ENCODE data around the gene MUC4. TPM values are rescaled to one million over a fixed set of nuclear protein-coding genes. Genes with fewer than 3 reads are reported as not detected.

MUC4 gene
- total RNA-seq, 1 donor from 2014 or later = not detected

DNA sequence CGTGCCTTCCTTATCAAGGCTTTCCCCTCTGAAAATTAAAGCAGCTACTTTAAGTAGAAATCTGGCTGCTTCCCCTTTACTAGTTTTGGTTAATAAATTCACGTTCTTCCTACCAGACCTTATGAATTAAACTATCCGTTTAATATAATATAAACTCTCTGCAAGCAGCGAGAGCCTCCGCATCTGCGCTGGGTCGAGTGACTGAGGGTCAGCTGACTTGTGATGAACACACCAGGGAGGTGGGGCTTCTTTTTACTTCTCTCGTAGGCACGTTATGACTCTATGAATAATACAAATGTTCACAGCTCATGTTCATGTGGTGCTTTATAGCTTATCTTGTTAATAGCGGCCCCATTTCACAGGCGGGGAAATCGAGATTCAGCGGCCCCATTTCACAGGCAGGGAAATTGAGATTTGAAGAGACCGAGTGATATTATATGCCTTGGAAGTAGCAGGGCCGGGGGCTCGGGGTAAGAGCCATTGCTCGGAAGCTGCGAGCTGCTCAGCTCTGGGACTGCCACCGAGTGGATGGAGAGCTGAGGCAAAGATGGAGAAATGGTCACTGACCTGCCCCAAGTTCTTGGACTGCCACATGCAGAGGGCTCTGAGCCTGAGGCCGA is 8.3 kb downstream of the MUC4 start:
- no peaks in the 10 kb centered on the region for H3K9me3 Mint-ChIP-seq (ENCODE audit: low read depth)
- peaks cover 6% of the 10 kb centered on the region for H3K4me1 Mint-ChIP-seq (ENCODE audit: low read depth)
- peaks cover 24% of the 10 kb centered on the region for H3K27me3 Mint-ChIP-seq (ENCODE audit: low read depth)
- no peak for DNase-seq (ENCODE audit: low spot score)
- TF ChIP-seq, protein P1, sequence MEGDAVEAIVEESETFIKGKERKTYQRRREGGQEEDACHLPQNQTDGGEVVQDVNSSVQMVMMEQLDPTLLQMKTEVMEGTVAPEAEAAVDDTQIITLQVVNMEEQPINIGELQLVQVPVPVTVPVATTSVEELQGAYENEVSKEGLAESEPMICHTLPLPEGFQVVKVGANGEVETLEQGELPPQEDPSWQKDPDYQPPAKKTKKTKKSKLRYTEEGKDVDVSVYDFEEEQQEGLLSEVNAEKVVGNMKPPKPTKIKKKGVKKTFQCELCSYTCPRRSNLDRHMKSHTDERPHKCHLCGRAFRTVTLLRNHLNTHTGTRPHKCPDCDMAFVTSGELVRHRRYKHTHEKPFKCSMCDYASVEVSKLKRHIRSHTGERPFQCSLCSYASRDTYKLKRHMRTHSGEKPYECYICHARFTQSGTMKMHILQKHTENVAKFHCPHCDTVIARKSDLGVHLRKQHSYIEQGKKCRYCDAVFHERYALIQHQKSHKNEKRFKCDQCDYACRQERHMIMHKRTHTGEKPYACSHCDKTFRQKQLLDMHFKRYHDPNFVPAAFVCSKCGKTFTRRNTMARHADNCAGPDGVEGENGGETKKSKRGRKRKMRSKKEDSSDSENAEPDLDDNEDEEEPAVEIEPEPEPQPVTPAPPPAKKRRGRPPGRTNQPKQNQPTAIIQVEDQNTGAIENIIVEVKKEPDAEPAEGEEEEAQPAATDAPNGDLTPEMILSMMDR (IDR thresholded peaks at IDR 0.05) = no peak
- H3K36me3 Mint-ChIP-seq (ENCODE audit: low read depth) = no peaks in the 10 kb centered on the region
- no peak overlapping the region for H3K4me3 Mint-ChIP-seq (ENCODE audit: unreplicated experiment)
- H3K27ac Mint-ChIP-seq (ENCODE audit: unreplicated experiment) = no peak overlapping the region

DNA sequence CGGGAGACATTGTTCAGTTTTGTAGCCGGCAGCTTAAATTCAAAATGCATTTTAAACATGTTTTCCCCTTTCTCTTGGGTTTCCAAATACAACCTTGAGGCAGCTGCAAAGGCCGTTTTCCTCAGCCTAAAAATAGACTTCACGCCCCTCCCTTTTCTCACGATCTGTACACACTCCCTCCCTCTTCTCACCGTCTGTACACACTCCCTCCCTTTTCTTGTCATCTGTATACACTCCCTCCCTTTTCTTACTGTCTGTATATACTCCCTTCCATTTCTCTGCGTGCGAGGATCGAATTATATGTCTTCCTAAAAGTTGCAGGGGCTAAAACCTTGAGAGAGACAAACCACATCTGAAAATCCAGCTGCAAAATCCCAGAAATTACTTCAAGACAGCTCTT is 8.9 kb downstream of the MUC4 start:
- H3K4me3 Mint-ChIP-seq (ENCODE audit: unreplicated experiment) = no peak overlapping the region
- no peak overlapping the region for H3K27ac Mint-ChIP-seq (ENCODE audit: unreplicated experiment)
- DNase-seq (ENCODE audit: low spot score) = no peak
- peaks cover 24% of the 10 kb centered on the region for H3K27me3 Mint-ChIP-seq (ENCODE audit: low read depth)
- H3K4me1 Mint-ChIP-seq (ENCODE audit: low read depth) = peaks cover 6% of the 10 kb centered on the region
- no peaks in the 10 kb centered on the region for H3K36me3 Mint-ChIP-seq (ENCODE audit: low read depth)
- TF ChIP-seq, protein P1 (IDR thresholded peaks at IDR 0.05) = no peak
- H3K9me3 Mint-ChIP-seq (ENCODE audit: low read depth) = no peaks in the 10 kb centered on the region

DNA sequence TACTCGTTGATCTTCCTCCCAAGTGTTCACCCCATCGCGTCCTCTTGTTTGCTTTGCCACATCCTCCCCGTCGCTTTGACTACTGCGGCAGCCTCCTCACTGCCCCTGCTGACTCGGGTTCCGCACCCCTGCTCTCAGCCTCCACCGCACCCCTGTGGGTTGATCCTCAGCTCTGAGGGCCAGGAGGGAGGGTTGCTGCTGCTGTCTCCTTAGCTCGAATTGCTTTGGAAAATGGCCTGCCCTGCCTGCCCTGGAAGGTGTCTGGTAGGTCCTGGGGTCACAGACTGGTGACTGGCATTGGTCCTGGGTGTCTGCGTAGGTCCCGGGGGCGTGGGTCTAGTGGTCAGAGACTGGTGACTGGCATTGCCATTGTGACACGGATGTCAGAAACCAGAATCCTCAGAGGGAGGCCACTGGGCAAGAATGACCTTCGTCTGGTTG is 9.4 kb downstream of the MUC4 start:
- H3K27me3 Mint-ChIP-seq (ENCODE audit: low read depth) = peaks cover 25% of the 10 kb centered on the region
- TF ChIP-seq, protein P1 (IDR thresholded peaks at IDR 0.05) = no peak

DNA sequence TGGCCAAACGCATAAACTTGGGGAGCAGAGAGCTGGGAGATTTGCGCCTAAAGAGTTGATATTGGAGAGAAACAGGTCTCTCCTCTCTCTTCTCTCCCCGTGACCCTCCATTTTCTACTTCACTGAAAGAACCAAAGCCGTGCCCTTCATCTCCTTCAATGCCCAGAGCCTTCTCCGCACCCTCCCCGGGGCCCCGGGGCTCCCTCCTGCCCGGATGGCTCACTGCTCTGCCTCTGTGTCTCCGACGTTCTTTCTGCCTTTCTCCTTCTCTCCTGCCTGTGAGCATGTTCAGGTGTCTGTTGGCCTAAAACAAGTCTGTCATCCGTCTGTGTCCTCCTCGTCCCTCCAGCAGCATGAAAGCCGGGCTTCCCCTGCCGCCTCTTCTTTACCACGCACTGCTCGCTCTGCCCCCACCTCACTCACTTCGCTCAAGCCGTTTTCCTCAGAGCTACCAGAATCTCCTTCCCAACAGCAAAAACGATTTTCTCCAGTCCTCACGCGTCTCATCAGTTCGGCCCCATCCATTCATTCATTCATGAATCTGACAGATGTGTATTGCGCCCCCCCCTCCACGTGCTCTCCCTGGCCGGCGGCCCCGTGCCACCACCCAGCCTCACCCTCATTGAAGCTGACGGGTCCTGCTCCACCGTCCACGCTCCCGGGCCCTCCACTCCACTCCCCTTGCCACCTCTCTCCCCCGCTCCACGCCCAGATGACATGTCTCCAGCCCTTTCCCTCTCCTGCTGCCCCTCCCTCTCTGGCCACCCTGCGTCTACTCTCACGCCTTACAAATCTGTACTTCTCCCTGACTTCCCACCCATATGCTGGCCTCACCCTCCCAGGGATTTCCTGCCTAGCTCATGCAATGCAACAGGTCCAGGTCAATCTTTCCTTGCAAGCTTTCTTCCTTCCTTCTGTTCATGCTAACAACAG is 10.2 kb downstream of the MUC4 start:
- DNase-seq (ENCODE audit: low spot score) = no peak
- peaks cover 25% of the 10 kb centered on the region for H3K27me3 Mint-ChIP-seq (ENCODE audit: low read depth)

More for the DNA sequence above, 9.4 kb downstream of the MUC4 start:
- DNase-seq (ENCODE audit: low spot score) = no peak
- no peak overlapping the region for H3K4me3 Mint-ChIP-seq (ENCODE audit: unreplicated experiment)
- H3K27ac Mint-ChIP-seq (ENCODE audit: unreplicated experiment) = no peak overlapping the region
- H3K36me3 Mint-ChIP-seq (ENCODE audit: low read depth) = no peaks in the 10 kb centered on the region
- H3K9me3 Mint-ChIP-seq (ENCODE audit: low read depth) = no peaks in the 10 kb centered on the region
- H3K4me1 Mint-ChIP-seq (ENCODE audit: low read depth) = peaks cover 6% of the 10 kb centered on the region

DNA sequence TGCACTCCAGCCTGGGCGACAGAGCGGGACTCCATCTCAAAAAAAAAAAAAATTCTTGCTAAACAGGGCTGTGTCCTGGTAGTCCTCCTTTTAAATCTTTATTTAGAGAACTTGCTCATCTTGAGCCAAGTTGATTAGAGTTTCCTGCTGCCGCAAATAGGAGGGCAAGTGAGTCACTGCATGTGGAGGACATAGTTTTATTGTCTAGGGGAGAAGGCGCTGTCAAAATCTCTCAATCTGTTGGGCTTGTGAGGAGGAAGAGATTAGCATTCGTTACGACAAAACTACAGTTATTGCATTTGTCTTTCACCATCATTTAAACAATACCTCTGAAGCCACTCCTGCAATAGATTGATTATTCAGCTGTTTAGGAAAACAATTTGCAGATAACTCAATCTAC is 11.5 kb downstream of the MUC4 start:
- H3K27ac Mint-ChIP-seq (ENCODE audit: unreplicated experiment) = no peak overlapping the region
- DNase-seq (ENCODE audit: low spot score) = no peak
- H3K9me3 Mint-ChIP-seq (ENCODE audit: low read depth) = no peaks in the 10 kb centered on the region
- peaks cover 6% of the 10 kb centered on the region for H3K4me1 Mint-ChIP-seq (ENCODE audit: low read depth)
- no peaks in the 10 kb centered on the region for H3K36me3 Mint-ChIP-seq (ENCODE audit: low read depth)
- TF ChIP-seq, protein P1 (IDR thresholded peaks at IDR 0.05) = no peak
- peaks cover 27% of the 10 kb centered on the region for H3K27me3 Mint-ChIP-seq (ENCODE audit: low read depth)
- no peak overlapping the region for H3K4me3 Mint-ChIP-seq (ENCODE audit: unreplicated experiment)

More for the DNA sequence above, 10.2 kb downstream of the MUC4 start:
- Mint-ChIP-seq H3K9me3 (ENCODE audit: low read depth) (no peaks in the 10 kb centered on the region), H3K4me3 (ENCODE audit: unreplicated experiment) (no peak overlapping the region), H3K4me1 (ENCODE audit: low read depth) (peaks cover 6% of the 10 kb centered on the region), H3K36me3 (ENCODE audit: low read depth) (no peaks in the 10 kb centered on the region), H3K27ac (ENCODE audit: unreplicated experiment) (no peak overlapping the region)
- TF ChIP-seq, protein P1 (IDR thresholded peaks at IDR 0.05) = no peak

All from chondrocyte (in vitro differentiated cells).